K562 (cell line): Measurements from ENCODE around the gene SRGN. TPM values are rescaled to one million over a fixed set of nuclear protein-coding genes. Genes with fewer than 3 reads are reported as not detected.

ENCODE experiments used
- ATAC-seq: fragments of 200-7000 bp; cut with Tn5 transposase; 3 replicates; pipeline ENCODE4 v1.9.1; 2020; ENCODE audit warnings: moderate library complexity
- BruUV-seq: library from RNA; stranded (reverse); fragments of 400-500 nt; replicated peaks from 2 replicates; lab custom pipeline; 2021; lab: Mats Ljungman, UMichigan
- CTCF ChIA-PET: fragments of 300-600 bp; formaldehyde crosslinking; extraction: SDS; loops from one replicate; lab custom pipeline; 2021; ENCODE audit warnings: low intra/inter-chr PET ratio; lab: Yijun Ruan, JAX
- POLR2A ChIA-PET: fragments of 300-600, 350-650 bp; sonication (Branson Sonifier 250); formaldehyde crosslinking; extraction: SDS; loops from one replicate; lab custom pipeline; 2021; ENCODE audit warnings: antibody characterized with exemption, inconsistent platforms; lab: Yijun Ruan, JAX
- DNase-seq, 4 experiments: peaks; one replicate each; pipeline versions ENCODE4 v3.0.0 to v3.0.0-alpha.2; 2011 to 2018; ENCODE audit warnings: low spot score in 3 of 4, mixed read lengths in 3 of 4; ENCODE audit errors: extremely low read depth in 1 of 4
- FAIRE-seq: peaks from 2 replicates; lab custom pipeline; 2011; peaks lifted over from hg19 to GRCh38; lab: Jason Lieb, UNC
- H2AFZ ChIP-seq: 2 replicates; pipeline ENCODE4 v1.6.0; 2011; ENCODE audit warnings: low read depth, low read length, control low read depth, inconsistent platforms
- H3K27ac ChIP-seq: fragments of 200-600 bp; 3 replicates; pipeline ENCODE4 v1.8.0; 2011; ENCODE audit warnings: low read depth, mild to moderate bottlenecking, control low read depth, inconsistent platforms, low read length, moderate library complexity, mixed read lengths; ENCODE audit errors: extremely low read depth
- H3K27me3 ChIP-seq, 2 experiments: fragments of 300-600 bp in 1 of 2; 2 replicates in 1 of 2; 3 replicates in 1 of 2; pipeline versions ENCODE4 v1.6.0 to v1.8.0; 2011; ENCODE audit warnings: inconsistent platforms in 2 of 2, low read length in 2 of 2, mild to moderate bottlenecking in 1 of 2, mixed read lengths in 1 of 2, moderate library complexity in 1 of 2; ENCODE audit not compliant: control insufficient read depth in 2 of 2, insufficient read depth in 2 of 2
- H3K36me3 ChIP-seq: fragments of 300-600 bp; 3 replicates; pipeline ENCODE4 v1.8.0; 2011; ENCODE audit warnings: mild to moderate bottlenecking, low read length, inconsistent platforms; ENCODE audit not compliant: control insufficient read depth, insufficient read depth
- H3K4me1 ChIP-seq, 2 experiments: fragments of 200-600 bp in 1 of 2; replicated peaks in 1 of 2; 2 replicates in 1 of 2; 3 replicates in 1 of 2; pipeline versions ENCODE4 v1.5.1 to v1.8.0; 2011; ENCODE audit warnings: inconsistent platforms in 2 of 2, low read length in 2 of 2, mild to moderate bottlenecking in 1 of 2, mixed read lengths in 1 of 2, moderate library complexity in 1 of 2; ENCODE audit not compliant: control insufficient read depth in 2 of 2, insufficient read depth in 2 of 2
- H3K4me2 ChIP-seq: 2 replicates; pipeline ENCODE4 v1.6.1; 2011; ENCODE audit warnings: low read length, control low read depth, inconsistent platforms, mixed read lengths; ENCODE audit not compliant: insufficient read depth
- H3K4me3 ChIP-seq: fragments of 200-600 bp; sonication (generic), shearing (Covaris generic); 2 replicates; pipeline ENCODE4 v1.5.1; 2016; ENCODE audit warnings: control low read depth, inconsistent platforms
- H3K79me2 ChIP-seq: fragments of 200-600 bp; 3 replicates; pipeline ENCODE4 v1.8.0; 2011; ENCODE audit warnings: low read length, inconsistent platforms; ENCODE audit not compliant: control insufficient read depth, insufficient read depth
- H3K9ac ChIP-seq, 2 experiments: 2 replicates each; pipeline versions ENCODE4 v1.6.0 to v1.6.1; 2011; ENCODE audit warnings: low read depth in 2 of 2, low read length in 2 of 2, control low read depth in 1 of 2, inconsistent platforms in 1 of 2, mild to moderate bottlenecking in 1 of 2, mixed read lengths in 1 of 2; ENCODE audit not compliant: insufficient read depth in 1 of 2
- H3K9me1 ChIP-seq: one replicate; pipeline ENCODE4 v1.6.0; 2011; ENCODE audit warnings: inconsistent platforms, mild to moderate bottlenecking, low read length, moderate library complexity; ENCODE audit not compliant: control insufficient read depth, insufficient read depth
- H3K9me3 ChIP-seq: replicated peaks from 2 replicates; pipeline ENCODE4 v1.5.1; 2011; ENCODE audit warnings: low read depth, low read length, inconsistent platforms; ENCODE audit not compliant: control insufficient read depth, insufficient read depth
- H4K20me1 ChIP-seq: replicated peaks from 2 replicates; pipeline ENCODE4 v1.6.1; 2011; ENCODE audit warnings: low read length, inconsistent platforms, mixed read lengths; ENCODE audit not compliant: control insufficient read depth, insufficient read depth
- CREB1 ChIP-seq, 2 experiments: sonication (generic) in 1 of 2; formaldehyde crosslinking in 1 of 2; IDR thresholded peaks; 2 replicates each; pipeline versions ENCODE4 v1.6.1 to v1.8.0; 2012 to 2022; ENCODE audit warnings: inconsistent platforms in 1 of 2, mild to moderate bottlenecking in 1 of 2, missing genetic modification reagents in 1 of 2, moderate library complexity in 1 of 2
- KLF10 ChIP-seq: fragments of 250-450 bp; sonication (Bioruptor Pico); IDR thresholded peaks from 2 replicates; pipeline ENCODE4 v1.6.1; 2021; ENCODE audit warnings: matching md5 sums
- NR4A1 ChIP-seq, 2 experiments: fragments of 250-450 bp in 1 of 2; fragments of 450-650 bp in 1 of 2; sonication (Bioruptor Pico) in 1 of 2; IDR thresholded peaks; 2 replicates each; pipeline versions ENCODE4 v1.4.0 to v1.6.1; 2016 to 2020; ENCODE audit warnings: mild to moderate bottlenecking in 2 of 2, missing compliant biosample characterization in 1 of 2, missing genetic modification characterization in 1 of 2, moderate library complexity in 1 of 2
- POLR2AphosphoS5 ChIP-seq: IDR thresholded peaks from 2 replicates; pipeline ENCODE4 v1.6.1; 2011; ENCODE audit warnings: mild to moderate bottlenecking, low read depth, low read length, moderate library complexity; ENCODE audit not compliant: control insufficient read depth, insufficient read depth
- PRMT5 ChIP-seq: sonication (generic); formaldehyde crosslinking; IDR thresholded peaks from 2 replicates; pipeline ENCODE4 v1.5.0; 2020; ENCODE audit warnings: missing genetic modification reagents
- SAP30 ChIP-seq: fragments of 200-600 bp; sonication (generic); IDR thresholded peaks from 2 replicates; pipeline ENCODE4 v1.6.1; 2012; ENCODE audit warnings: borderline replicate concordance, low read depth, mild to moderate bottlenecking, moderate library complexity, low read length, control low read depth, inconsistent platforms; ENCODE audit not compliant: insufficient read depth, poor library complexity, severe bottlenecking
- SPI1 ChIP-seq: IDR thresholded peaks from 2 replicates; pipeline ENCODE4 v1.6.1; 2011; ENCODE audit warnings: low read depth, low read length, control low read depth, borderline replicate concordance
- SREBF1 ChIP-seq: fragments of 150-350 bp; IDR thresholded peaks from 2 replicates; pipeline ENCODE4 v1.6.1; 2014; ENCODE audit warnings: antibody characterized with exemption, low read depth, low read length, borderline replicate concordance
- ZNF175 ChIP-seq: fragments of 200-800 bp; sonication (Bioruptor generic); IDR thresholded peaks from 2 replicates; pipeline ENCODE4 v1.6.1; 2016; ENCODE audit warnings: low read depth, mild to moderate bottlenecking, missing genetic modification characterization, missing compliant biosample characterization
- ZNF79 ChIP-seq: fragments of 250-450 bp; sonication (Bioruptor Pico); IDR thresholded peaks from 2 replicates; pipeline ENCODE4 v1.4.0; 2020; ENCODE audit warnings: low read depth, mild to moderate bottlenecking, moderate library complexity
- WGBS: fragments of 100-300 bp; shearing (Covaris generic); methylation state at CpG from one replicate; pipeline ENCODE4 v1.1.6; 2016; ENCODE audit warnings: low coverage, mixed read lengths; ENCODE audit not compliant: insufficient coverage; ENCODE audit errors: missing lambda C conversion rate; 5-methylcytosine and 5-hydroxymethylcytosine counted together
- in situ Hi-C: fragments of 300-500 bp; cut with MboI; formaldehyde crosslinking; loops from 4 replicates; pipeline ENCODE4 v1.15.0; 2018; ENCODE audit warnings: inconsistent platforms, mixed read lengths
- intact Hi-C: fragments of 100-400 bp; cut with micrococcal nuclease; formaldehyde crosslinking; loops from 2 replicates; pipeline ENCODE4 v1.14.2; 2022
- polyA plus RNA-seq, 8 experiments: library from polyadenylated mRNA; depleted of rRNA in 4 of 8; stranded (reverse) in 5 of 8; unstranded in 3 of 8; fragments of >200 nt; fragmentation: Nextera tagmentation in 2 of 8; fragmentation: Illumina TruSeq in 1 of 8; extraction: Ambion mirVana in 2 of 8; extraction: Trizol in 1 of 8; gene quantifications; 2 replicates each; pipeline versions ENCODE4 v1.2.1 to v1.2.3, GENCODE V29; 2011 to 2014; ENCODE audit warnings: inconsistent platforms in 1 of 8, missing spikeins in 1 of 8
- total RNA-seq, 7 experiments: library from RNA; depleted of rRNA in 6 of 7; stranded (reverse); fragments of >200 nt in 6 of 7; fragmentation: Illumina TruSeq in 2 of 7; extraction: Trizol in 2 of 7; gene quantifications; 2 replicates each; pipeline versions ENCODE4 v1.2.1 to v1.2.3, GENCODE V29; 2011 to 2021; ENCODE audit warnings: low replicate concordance in 1 of 7
- TF ChIP-seq, protein P1 (sequence below): sonication (generic); formaldehyde crosslinking; IDR thresholded peaks from 2 replicates; pipeline ENCODE4 v1.8.1; 2023; ENCODE audit warnings: mild to moderate bottlenecking, missing genetic modification reagents
- TF ChIP-seq, protein P2 (sequence below), 2 experiments: IDR thresholded peaks; 2 replicates each; pipeline ENCODE4 v1.6.1; 2012; ENCODE audit warnings: improper control_type of control experiment in 2 of 2, low read depth in 2 of 2, low read length in 2 of 2, borderline replicate concordance in 1 of 2

Gene SRGN
- total and polyA plus RNA-seq, 9 of the 15 experiments (the other 6 are each of a cell fraction or from before 2014, with no cell fraction given), result 136 to 304 (median 180) TPM

DNA sequence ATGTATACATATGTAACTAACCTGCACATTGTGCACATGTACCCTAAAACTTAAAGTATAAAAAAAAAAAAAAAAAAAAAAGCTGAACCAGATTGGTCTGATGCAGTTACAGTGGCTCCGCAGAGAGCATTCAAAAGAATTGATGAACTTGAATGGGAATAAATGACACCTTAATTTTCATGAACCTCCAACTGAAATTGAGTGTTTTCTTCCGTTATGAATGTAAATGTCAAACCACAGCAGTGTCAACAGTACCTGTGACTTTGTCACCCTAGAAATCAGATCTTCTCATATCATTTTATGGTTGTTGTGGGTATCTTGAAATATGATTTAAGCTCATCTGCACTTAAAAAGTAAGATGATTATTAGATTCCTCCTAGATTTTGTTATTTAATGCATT is 32.7 kb upstream of the SRGN start (continued):
- TF ChIP-seq SREBF1 (no peak), ZNF79 (no peak)
- TF ChIP-seq, all 486 proteins: peak for 0

DNA sequence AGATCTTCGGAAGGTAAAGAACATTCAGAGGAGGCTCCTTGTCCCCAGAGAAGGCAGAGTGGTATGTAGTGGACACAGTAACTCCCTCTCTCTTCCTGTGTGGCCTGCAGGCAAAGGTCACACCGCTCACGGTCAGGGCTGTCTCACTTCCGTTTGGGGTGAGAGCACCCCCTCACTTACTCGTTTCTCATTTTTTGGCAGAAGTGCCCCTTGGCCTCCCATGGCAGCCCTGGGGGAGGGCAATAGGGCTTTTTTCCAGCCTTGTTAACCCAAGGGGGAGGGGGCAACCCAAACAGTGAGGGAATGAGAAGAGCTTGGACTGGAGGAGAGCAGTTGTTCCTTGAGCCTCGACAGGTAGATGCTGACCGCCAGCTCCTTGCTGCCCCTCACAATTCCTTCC is 31.8 kb upstream of the SRGN start:
- H3K9me1 ChIP-seq, result no peaks in the 10 kb centered on the region
- peak overlapping the region in 1 of 2 experiments; percentile 11; a peak in 2 of 4 replicates for H3K9ac ChIP-seq
- ChIA-PET POLR2A (interaction anchor here (0.7 to 1.1 kb wide), 4 partner anchors 8 to 38 kb away, joined by 3 to 4 read pairs (median 4); partner anchors contain the start of gene SRGN), CTCF (no interaction called here)
- H3K4me2 ChIP-seq, result no peak overlapping the region
- no peaks in the 10 kb centered on the region for H3K79me2 ChIP-seq
- WGBS, result 37% methylated on average over 7 of the region's 7 CpGs
- no peaks in the 10 kb centered on the region for H3K36me3 ChIP-seq
- H3K27me3 ChIP-seq, result no peaks in the 10 kb centered on the region
- H3K4me1 ChIP-seq, result peaks cover 13% of the 10 kb centered on the region in 2 experiments
- H3K9me3 ChIP-seq, result no peaks in the 10 kb centered on the region
- intact Hi-C loops, result no loop called here
- FAIRE-seq (no peak), ATAC-seq (peak; percentile 63), DNase-seq (peak in 1 of 4 experiments; percentile 31)
- BruUV-seq, result no TSS peak
- no peaks in the 10 kb centered on the region for H4K20me1 ChIP-seq
- in situ Hi-C loops, result no loop called here
- no peak overlapping the region for H3K4me3 ChIP-seq
- peak overlapping the region; percentile 87 for H2AFZ ChIP-seq
- H3K27ac ChIP-seq, result no peak overlapping the region
- TF ChIP-seq, protein P1, sequence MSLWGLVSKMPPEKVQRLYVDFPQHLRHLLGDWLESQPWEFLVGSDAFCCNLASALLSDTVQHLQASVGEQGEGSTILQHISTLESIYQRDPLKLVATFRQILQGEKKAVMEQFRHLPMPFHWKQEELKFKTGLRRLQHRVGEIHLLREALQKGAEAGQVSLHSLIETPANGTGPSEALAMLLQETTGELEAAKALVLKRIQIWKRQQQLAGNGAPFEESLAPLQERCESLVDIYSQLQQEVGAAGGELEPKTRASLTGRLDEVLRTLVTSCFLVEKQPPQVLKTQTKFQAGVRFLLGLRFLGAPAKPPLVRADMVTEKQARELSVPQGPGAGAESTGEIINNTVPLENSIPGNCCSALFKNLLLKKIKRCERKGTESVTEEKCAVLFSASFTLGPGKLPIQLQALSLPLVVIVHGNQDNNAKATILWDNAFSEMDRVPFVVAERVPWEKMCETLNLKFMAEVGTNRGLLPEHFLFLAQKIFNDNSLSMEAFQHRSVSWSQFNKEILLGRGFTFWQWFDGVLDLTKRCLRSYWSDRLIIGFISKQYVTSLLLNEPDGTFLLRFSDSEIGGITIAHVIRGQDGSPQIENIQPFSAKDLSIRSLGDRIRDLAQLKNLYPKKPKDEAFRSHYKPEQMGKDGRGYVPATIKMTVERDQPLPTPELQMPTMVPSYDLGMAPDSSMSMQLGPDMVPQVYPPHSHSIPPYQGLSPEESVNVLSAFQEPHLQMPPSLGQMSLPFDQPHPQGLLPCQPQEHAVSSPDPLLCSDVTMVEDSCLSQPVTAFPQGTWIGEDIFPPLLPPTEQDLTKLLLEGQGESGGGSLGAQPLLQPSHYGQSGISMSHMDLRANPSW (CRISPR knock-in tag), result no peak
- TF ChIP-seq SAP30, result no peak
- no peak for TF ChIP-seq SPI1
- no peak for TF ChIP-seq KLF10 (CRISPR knock-in tag)
- 0 out of 2 replicates have a peak, but pooled peaks have one; percentile 29 for TF ChIP-seq ZNF175 (CRISPR knock-in tag)
- no peak for TF ChIP-seq CREB1 (IDR thresholded peaks at IDR 0.05)
- no peak for TF ChIP-seq CREB1 (CRISPR knock-in tag; IDR thresholded peaks at IDR 0.05)
- TF ChIP-seq, protein P2, sequence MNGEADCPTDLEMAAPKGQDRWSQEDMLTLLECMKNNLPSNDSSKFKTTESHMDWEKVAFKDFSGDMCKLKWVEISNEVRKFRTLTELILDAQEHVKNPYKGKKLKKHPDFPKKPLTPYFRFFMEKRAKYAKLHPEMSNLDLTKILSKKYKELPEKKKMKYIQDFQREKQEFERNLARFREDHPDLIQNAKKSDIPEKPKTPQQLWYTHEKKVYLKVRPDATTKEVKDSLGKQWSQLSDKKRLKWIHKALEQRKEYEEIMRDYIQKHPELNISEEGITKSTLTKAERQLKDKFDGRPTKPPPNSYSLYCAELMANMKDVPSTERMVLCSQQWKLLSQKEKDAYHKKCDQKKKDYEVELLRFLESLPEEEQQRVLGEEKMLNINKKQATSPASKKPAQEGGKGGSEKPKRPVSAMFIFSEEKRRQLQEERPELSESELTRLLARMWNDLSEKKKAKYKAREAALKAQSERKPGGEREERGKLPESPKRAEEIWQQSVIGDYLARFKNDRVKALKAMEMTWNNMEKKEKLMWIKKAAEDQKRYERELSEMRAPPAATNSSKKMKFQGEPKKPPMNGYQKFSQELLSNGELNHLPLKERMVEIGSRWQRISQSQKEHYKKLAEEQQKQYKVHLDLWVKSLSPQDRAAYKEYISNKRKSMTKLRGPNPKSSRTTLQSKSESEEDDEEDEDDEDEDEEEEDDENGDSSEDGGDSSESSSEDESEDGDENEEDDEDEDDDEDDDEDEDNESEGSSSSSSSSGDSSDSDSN (IDR thresholded peaks at IDR 0.05; ENCODE audit: borderline replicate concordance in 1 of 2, low read depth in 2 of 2, low read length in 2 of 2), result no peak
- TF ChIP-seq POLR2AphosphoS5, result no peak
- TF ChIP-seq NR4A1 (CRISPR knock-in tag; IDR thresholded peaks at IDR 0.05), result no peak
- no peak for TF ChIP-seq NR4A1 (tag; IDR thresholded peaks at IDR 0.05)
- TF ChIP-seq PRMT5 (CRISPR knock-in tag), result no peak
